ENCODE data around the gene ZNF652. TPM values are rescaled to one million over a fixed set of nuclear protein-coding genes. Genes with fewer than 3 reads are reported as not detected.

The ZNF652 gene
- total RNA-seq, 1 experiment from 2014 or later, result 92.6 TPM

GRCh38 chr17:49342575-49342936, 19.5 kb downstream of the ZNF652 start:
- intact Hi-C loops (cut with micrococcal nuclease; ENCODE audit: unreplicated experiment), result no loop called here
- H3K4me3 ChIP-seq (ENCODE audit: low read depth, low read length), result no peak overlapping the region
- H3K9me3 Mint-ChIP-seq (ENCODE audit: unreplicated experiment), result no peaks in the 10 kb centered on the region
- no peaks in the 10 kb centered on the region for H3K36me3 Mint-ChIP-seq (ENCODE audit: insufficient read depth, unreplicated experiment)
- ChIA-PET POLR2A (interaction anchor here (1.1 kb wide), 1 partner anchor 72 kb away, joined by 5 read pairs; the partner anchor contains the start of gene PHB1), CTCF (interaction anchor here (0.6 to 1.2 kb wide), 3 partner anchors 13 to 532 kb away, joined by 3 to 6 read pairs (median 4); no protein-coding TSS in a partner anchor)
- no peaks in the 10 kb centered on the region for H3K9me3 ChIP-seq
- H3K27me3 ChIP-seq (replicated peaks; ENCODE audit: control insufficient read depth, insufficient read depth, low read length), result no peaks in the 10 kb centered on the region
- TF ChIP-seq CTCF (IDR thresholded peaks at IDR 0.05; ENCODE audit: insufficient read depth in 1 of 2, low read depth in 1 of 2, low read length in 1 of 2, severe bottlenecking in 1 of 2, unreplicated experiment in 1 of 2), result no peak
- no peak for DNase-seq
- H3K36me3 ChIP-seq (ENCODE audit: control insufficient read depth, insufficient read depth, low read length), result no peaks in the 10 kb centered on the region
- H3K4me1 Mint-ChIP-seq (ENCODE audit: low read depth, unreplicated experiment), result peaks cover 5% of the 10 kb centered on the region
- no peak overlapping the region for H3K4me3 Mint-ChIP-seq (ENCODE audit: unreplicated experiment)
- no peaks in the 10 kb centered on the region for H3K4me1 ChIP-seq
- no TSS peak for BruUV-seq (replicated peaks)
- no peaks in the 10 kb centered on the region for H3K27me3 Mint-ChIP-seq (ENCODE audit: insufficient read depth, unreplicated experiment)
- H3K27ac Mint-ChIP-seq (ENCODE audit: unreplicated experiment), result no peak overlapping the region

GRCh38 chr17:49341356-49341755, 20.7 kb downstream of the ZNF652 start:
- Mint-ChIP-seq H3K9me3 (ENCODE audit: unreplicated experiment) (no peaks in the 10 kb centered on the region), H3K36me3 (ENCODE audit: insufficient read depth, unreplicated experiment) (no peaks in the 10 kb centered on the region), H3K4me3 (ENCODE audit: unreplicated experiment) (no peak overlapping the region), H3K27me3 (ENCODE audit: insufficient read depth, unreplicated experiment) (no peaks in the 10 kb centered on the region), H3K27ac (ENCODE audit: unreplicated experiment) (peak overlapping the region; percentile 20), H3K4me1 (ENCODE audit: low read depth, unreplicated experiment) (peaks cover 5% of the 10 kb centered on the region)
- no peaks in the 10 kb centered on the region for H3K4me1 ChIP-seq
- no peak for TF ChIP-seq CTCF (IDR thresholded peaks at IDR 0.05; ENCODE audit: insufficient read depth in 1 of 2, low read depth in 1 of 2, low read length in 1 of 2, severe bottlenecking in 1 of 2, unreplicated experiment in 1 of 2)
- intact Hi-C loops (cut with micrococcal nuclease; ENCODE audit: unreplicated experiment), result no loop called here
- ChIA-PET POLR2A (interaction anchor here (0.5 to 1.1 kb wide), 3 partner anchors 74 to 345 kb away, joined by 5 to 12 read pairs (median 5); partner anchors contain the start of gene PHB1), CTCF (interaction anchor here (0.7 kb wide), 1 partner anchor 158 kb away, joined by 3 read pairs; no protein-coding TSS in a partner anchor)
- no peak for DNase-seq
- BruUV-seq (replicated peaks), result no TSS peak
- no peak overlapping the region for H3K4me3 ChIP-seq (ENCODE audit: low read depth, low read length)
- no peaks in the 10 kb centered on the region for H3K36me3 ChIP-seq (ENCODE audit: control insufficient read depth, insufficient read depth, low read length)
- H3K9me3 ChIP-seq, result no peaks in the 10 kb centered on the region
- H3K27me3 ChIP-seq (replicated peaks; ENCODE audit: control insufficient read depth, insufficient read depth, low read length), result no peaks in the 10 kb centered on the region

- Mint-ChIP-seq H3K9me3 (ENCODE audit: unreplicated experiment) (no peaks in the 10 kb centered on the region), H3K4me3 (ENCODE audit: unreplicated experiment) (no peak overlapping the region), H3K27ac (ENCODE audit: unreplicated experiment) (no peak overlapping the region), H3K27me3 (ENCODE audit: insufficient read depth, unreplicated experiment) (no peaks in the 10 kb centered on the region), H3K36me3 (ENCODE audit: insufficient read depth, unreplicated experiment) (no peaks in the 10 kb centered on the region), H3K4me1 (ENCODE audit: low read depth, unreplicated experiment) (peaks cover 5% of the 10 kb centered on the region)
- intact Hi-C loops (cut with micrococcal nuclease; ENCODE audit: unreplicated experiment), result no loop called here
- Histone ChIP-seq H3K36me3 (ENCODE audit: control insufficient read depth, insufficient read depth, low read length) (no peaks in the 10 kb centered on the region), H3K9me3 (no peaks in the 10 kb centered on the region), H3K4me3 (ENCODE audit: low read depth, low read length) (no peak overlapping the region), H3K27me3 (replicated peaks; ENCODE audit: control insufficient read depth, insufficient read depth, low read length) (no peaks in the 10 kb centered on the region), H3K4me1 (no peaks in the 10 kb centered on the region)
- DNase-seq, result no peak
- no peak for TF ChIP-seq CTCF (IDR thresholded peaks at IDR 0.05; ENCODE audit: insufficient read depth in 1 of 2, low read depth in 1 of 2, low read length in 1 of 2, severe bottlenecking in 1 of 2, unreplicated experiment in 1 of 2)
- BruUV-seq (replicated peaks), result no TSS peak
- POLR2A ChIA-PET, result no interaction called here
- CTCF ChIA-PET, result no interaction called here
Measured at GRCh38 chr17:49339354-49339753, 22.7 kb downstream of the ZNF652 start.
